Rectal smooth muscle tissue (tissue), 1 donor: ENCODE measurements around the gene HLF.

Experiments
- H3K27ac ChIP-seq: one replicate; pipeline ENCODE4 v1.7.0; 2013; ENCODE audit warnings: low read depth, low read length, inconsistent platforms
- H3K27me3 ChIP-seq: one replicate; pipeline ENCODE4 v1.7.0; 2013; ENCODE audit warnings: low read length; ENCODE audit not compliant: control insufficient read depth, insufficient read depth
- H3K36me3 ChIP-seq: one replicate; pipeline ENCODE4 v1.7.0; 2013; ENCODE audit warnings: low read length; ENCODE audit not compliant: control insufficient read depth, insufficient read depth
- H3K4me1 ChIP-seq: one replicate; pipeline ENCODE4 v1.7.0; 2013; ENCODE audit warnings: low read length; ENCODE audit not compliant: control insufficient read depth, insufficient read depth
- H3K4me3 ChIP-seq: one replicate; pipeline ENCODE4 v1.7.0; 2013; ENCODE audit warnings: low read length
- H3K9ac ChIP-seq: one replicate; pipeline ENCODE4 v1.7.0; 2013; ENCODE audit warnings: low read length

The HLF gene

DNA sequence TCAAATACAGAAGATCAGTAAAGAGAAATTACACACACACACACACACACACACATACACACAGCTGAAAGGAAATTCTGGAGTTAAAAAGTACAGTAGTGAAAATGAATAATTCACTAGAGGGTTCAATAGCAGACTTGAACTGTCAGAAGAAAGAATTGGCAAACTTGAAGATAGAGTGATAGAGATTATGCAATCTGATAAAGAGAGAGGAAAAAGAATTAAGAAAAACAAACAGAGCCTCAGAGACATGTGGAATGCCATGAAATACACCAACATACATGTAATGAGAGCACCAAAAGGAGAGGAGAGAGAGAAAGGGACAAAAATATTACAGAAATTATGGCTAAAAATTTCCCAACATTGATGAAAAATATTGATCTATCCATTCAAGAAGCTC, 96.2 kb downstream of the HLF start:
- Histone ChIP-seq H3K36me3 (no peaks in the 10 kb centered on the region), H3K9ac (no peak overlapping the region), H3K27me3 (no peaks in the 10 kb centered on the region), H3K4me1 (no peaks in the 10 kb centered on the region), H3K27ac (no peak overlapping the region), H3K4me3 (no peak overlapping the region)

DNA sequence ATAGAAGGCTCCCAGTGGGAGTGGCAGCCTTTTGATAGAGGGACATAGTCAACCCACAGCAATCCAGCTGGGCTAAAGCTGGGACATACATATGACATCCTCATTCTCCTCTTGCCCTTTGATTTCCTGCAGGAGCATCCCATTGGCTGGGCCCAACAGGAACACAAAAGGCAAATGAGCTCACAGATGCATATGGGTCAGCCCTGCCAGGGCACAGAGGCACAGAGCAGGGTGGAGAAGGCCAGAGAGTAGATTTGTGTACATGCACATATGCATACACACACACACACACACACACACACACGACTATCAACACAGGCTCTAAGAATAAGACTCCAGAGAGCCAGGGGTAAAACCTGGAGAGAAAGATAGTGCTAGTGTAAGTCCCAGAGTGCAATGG, 98.3 kb downstream of the HLF start:
- Histone ChIP-seq H3K4me3 (no peak overlapping the region), H3K27ac (no peak overlapping the region), H3K36me3 (no peaks in the 10 kb centered on the region), H3K4me1 (no peaks in the 10 kb centered on the region), H3K27me3 (no peaks in the 10 kb centered on the region), H3K9ac (no peak overlapping the region)

DNA sequence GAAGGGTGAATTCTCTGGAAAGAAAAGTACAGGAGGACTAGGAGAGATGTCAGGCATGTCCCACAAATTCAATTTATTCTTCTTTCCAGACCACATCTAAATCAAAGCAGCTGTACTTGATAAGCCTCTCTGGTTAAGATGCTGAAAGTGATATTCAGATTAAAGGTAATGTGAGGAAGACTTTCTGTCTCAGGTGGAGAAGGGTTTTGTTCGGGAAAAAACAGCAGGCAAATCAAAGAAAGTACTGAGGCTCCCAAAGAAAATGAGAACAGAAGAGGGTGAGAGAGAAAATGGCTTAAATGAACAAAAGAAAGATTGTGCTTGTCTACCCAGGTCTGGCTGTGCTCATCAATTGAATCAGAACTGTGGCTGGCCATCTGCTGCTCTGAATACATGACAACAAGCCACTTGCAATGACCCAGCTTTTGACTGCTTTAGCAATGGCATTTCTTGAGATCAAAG, 101.3 kb downstream of the HLF start:
- Histone ChIP-seq H3K27me3 (no peaks in the 10 kb centered on the region), H3K4me3 (no peak overlapping the region), H3K9ac (no peak overlapping the region), H3K27ac (no peak overlapping the region), H3K36me3 (no peaks in the 10 kb centered on the region), H3K4me1 (no peaks in the 10 kb centered on the region)

DNA sequence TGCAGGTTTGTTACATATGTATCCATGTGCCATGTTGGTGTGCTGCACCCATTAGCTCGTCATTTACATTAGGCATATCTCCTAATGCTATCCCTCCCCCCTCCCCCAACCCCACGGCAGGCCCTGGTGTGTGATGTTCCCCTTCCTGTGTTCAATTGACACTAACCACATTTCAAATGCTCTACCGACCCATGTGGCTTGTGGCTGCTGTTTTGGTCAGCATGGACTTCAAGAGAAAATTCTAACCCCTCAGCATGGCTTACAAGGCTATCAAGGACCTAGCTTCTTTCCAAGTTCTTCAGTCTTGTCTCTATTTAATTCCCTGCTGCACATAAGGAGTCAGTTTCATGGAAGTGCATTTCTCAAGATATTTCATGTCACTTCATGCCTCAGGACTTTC, 103.9 kb downstream of the HLF start:
- H3K36me3 ChIP-seq: no peaks in the 10 kb centered on the region

More for the DNA sequence above, 103.9 kb downstream of the HLF start:
- Histone ChIP-seq H3K4me3 (no peak overlapping the region), H3K9ac (no peak overlapping the region), H3K4me1 (no peaks in the 10 kb centered on the region), H3K27me3 (no peaks in the 10 kb centered on the region), H3K27ac (no peak overlapping the region)
